KOPT-K1 (cell line): Measurements from ENCODE around the gene MAN2C1.

Source experiments
- H3K27ac ChIP-seq: fragments of 200-600 bp; sonication (generic); 2 replicates; pipeline ENCODE4 v1.5.1; 2016; ENCODE audit warnings: antibody characterized with exemption, mild to moderate bottlenecking, low read depth, low read length; ENCODE audit not compliant: poor library complexity, severe bottlenecking
- H3K36me3 ChIP-seq: fragments of 200-600 bp; sonication (generic); 2 replicates; pipeline ENCODE4 v1.5.1; 2017; ENCODE audit warnings: antibody characterized with exemption, mild to moderate bottlenecking, low read length, moderate library complexity; ENCODE audit not compliant: insufficient read depth
- H3K9me3 ChIP-seq: fragments of 200-600 bp; sonication (generic); 2 replicates; pipeline ENCODE4 v1.5.1; 2017; ENCODE audit warnings: antibody characterized with exemption, low read length, mild to moderate bottlenecking; ENCODE audit not compliant: insufficient read depth, poor library complexity, severe bottlenecking

Gene MAN2C1

GRCh38 chr15:75367006-75367405 is 1.4 kb downstream of the MAN2C1 start:
- Histone ChIP-seq H3K36me3 (peaks cover 71% of the 10 kb centered on the region), H3K9me3 (no peaks in the 10 kb centered on the region), H3K27ac (no peak overlapping the region)

GRCh38 chr15:75366163-75366562 is 2.2 kb downstream of the MAN2C1 start:
- Histone ChIP-seq H3K36me3 (peaks cover 70% of the 10 kb centered on the region), H3K9me3 (no peaks in the 10 kb centered on the region), H3K27ac (no peak overlapping the region)

DNA sequence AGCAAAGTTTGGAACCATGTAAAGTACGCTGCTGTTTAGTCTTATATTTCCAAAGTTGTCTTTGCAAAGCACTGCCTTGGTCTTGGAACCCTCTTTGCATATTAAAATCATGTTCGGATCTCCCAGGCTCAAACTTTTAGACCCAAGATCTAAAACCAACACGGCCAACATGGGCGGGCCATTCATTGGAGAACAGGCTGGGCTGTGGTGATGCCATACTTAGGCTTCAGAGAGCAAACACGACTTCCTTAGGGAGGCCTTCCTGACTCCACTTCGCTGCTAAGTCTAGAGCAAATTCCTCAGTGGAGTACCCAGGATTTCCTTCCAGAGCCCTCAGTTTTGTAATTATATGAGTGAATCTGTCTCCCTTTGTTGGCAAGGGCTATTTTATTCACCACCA is 3.5 kb downstream of the MAN2C1 start:
- H3K27ac ChIP-seq, result no peak overlapping the region
- peaks cover 64% of the 10 kb centered on the region for H3K36me3 ChIP-seq
- H3K9me3 ChIP-seq, result no peaks in the 10 kb centered on the region

DNA sequence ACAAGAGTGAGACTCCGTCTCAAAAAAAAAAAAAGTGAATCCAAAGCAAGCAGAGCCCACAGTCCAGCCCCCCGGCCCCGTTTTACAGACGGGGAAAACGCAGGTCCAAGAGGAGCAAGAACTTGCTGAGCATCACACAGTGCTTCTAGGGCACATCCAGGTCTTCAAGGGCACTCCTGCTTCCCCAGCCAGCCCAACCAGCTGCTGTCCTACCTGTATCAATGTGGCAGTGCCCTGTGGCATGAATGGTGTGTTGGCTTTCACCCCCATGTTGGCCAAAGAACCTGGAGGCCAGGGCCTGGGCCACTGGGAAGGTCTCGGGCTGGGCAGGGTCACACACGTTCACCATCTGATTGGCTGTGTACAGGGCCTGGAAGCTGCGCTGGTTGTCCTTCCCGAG is 4.6 kb downstream of the MAN2C1 start:
- H3K9me3 ChIP-seq, result no peaks in the 10 kb centered on the region
- peaks cover 64% of the 10 kb centered on the region for H3K36me3 ChIP-seq
- no peak overlapping the region for H3K27ac ChIP-seq

GRCh38 chr15:75362642-75363249 is 5.7 kb downstream of the MAN2C1 start:
- Histone ChIP-seq H3K36me3 (peaks cover 73% of the 10 kb centered on the region), H3K27ac (no peak overlapping the region), H3K9me3 (no peaks in the 10 kb centered on the region)

DNA sequence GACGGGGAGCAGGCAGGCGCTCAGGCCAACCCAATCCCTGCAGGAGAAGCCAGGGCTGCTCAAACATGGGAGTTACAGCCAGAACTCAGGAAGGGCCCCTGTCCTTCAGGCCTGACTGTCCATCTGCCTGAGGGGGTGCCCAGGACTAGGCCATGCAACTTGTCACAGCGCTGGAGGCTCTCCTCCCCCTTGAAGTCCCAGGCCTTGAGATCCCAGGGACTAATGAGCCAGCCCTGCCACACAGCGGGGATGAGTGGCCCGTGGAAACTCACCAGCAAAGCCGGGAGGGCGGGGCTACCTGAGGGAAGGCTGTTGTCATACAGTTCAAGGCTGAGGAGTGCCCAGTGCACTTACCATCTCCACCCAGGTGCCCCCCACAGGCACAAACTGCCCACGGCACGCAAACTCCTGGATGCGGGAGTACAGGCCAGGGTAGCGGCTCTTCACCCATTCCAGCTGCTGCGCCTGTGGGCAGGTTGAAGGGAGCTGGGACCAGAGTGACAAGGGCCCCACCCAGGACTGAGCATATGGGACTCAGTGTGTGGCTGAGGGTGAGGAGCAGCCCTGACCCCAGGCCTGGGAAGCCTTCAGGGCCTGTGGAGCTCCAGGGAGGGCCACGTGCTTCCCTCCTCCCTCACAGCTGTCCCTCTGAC is 6.3 kb downstream of the MAN2C1 start:
- Histone ChIP-seq H3K9me3 (no peaks in the 10 kb centered on the region), H3K27ac (no peak overlapping the region), H3K36me3 (peaks cover 69% of the 10 kb centered on the region)

- no peak overlapping the region for H3K27ac ChIP-seq
- H3K36me3 ChIP-seq, result peaks cover 68% of the 10 kb centered on the region
- H3K9me3 ChIP-seq, result no peaks in the 10 kb centered on the region
Measured at GRCh38 chr15:75361361-75361988, 6.9 kb downstream of the MAN2C1 start.

DNA sequence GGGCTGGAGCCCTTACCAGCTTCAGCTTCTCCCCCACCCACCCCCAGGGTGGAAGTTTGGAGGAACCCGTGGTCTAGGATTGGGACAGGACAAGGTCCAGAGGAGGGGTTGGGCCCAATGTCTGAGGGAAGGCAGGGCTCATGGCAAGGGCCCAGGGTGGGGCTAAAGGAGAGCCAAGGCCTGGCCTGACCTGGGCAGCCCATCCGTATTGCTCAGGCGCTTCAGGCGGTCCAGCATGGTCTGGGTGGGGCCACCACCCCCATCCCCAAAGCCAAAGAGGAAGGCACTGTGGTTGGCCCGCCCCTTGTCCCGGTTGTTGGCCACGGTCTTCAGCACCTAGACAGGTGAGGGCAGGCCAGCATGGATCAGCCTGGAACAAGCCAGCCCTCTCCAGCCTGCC is 7.6 kb downstream of the MAN2C1 start:
- Histone ChIP-seq H3K36me3 (peaks cover 64% of the 10 kb centered on the region; the same call in 1 of the 2 replicates), H3K9me3 (no peaks in the 10 kb centered on the region), H3K27ac (no peak overlapping the region)

GRCh38 chr15:75360391-75360790 is 8.0 kb downstream of the MAN2C1 start:
- Histone ChIP-seq H3K36me3 (peaks cover 61% of the 10 kb centered on the region; the same call in 1 of the 2 replicates), H3K27ac (no peak overlapping the region)

DNA sequence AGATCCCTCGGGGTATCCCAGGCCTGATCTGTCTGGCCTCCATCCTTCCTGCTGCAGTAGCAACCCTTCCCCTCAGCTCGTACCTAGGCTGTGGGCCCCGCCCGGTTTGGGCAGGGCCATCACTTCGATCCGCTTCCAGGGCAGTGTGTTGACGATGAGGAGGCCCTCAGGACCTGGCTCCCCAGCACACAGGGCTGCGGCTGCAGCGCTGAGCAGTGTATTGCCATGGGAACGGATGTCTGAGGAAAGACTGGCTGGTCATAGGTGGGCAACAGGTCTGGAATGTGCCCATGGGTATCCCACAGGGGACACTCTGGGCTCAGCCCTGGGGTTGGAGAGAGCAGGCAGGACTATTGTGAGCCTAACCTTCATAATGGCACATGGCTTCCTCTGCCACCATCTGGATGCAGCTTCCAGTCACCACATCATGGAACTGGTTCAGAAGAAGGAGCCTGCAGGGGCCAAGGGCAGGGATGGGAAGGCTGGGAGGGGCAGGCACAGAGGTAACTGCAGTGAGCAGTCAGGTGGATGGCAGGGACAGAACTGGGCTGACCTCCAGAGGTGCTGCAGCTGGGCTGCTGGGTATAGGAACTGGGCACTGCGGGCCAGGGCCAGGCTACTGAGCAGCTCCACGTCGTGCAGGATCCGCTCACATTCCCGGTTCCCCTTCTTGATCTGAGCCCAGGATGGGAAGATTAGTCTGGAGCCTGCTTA is 8.7 kb downstream of the MAN2C1 start:
- Histone ChIP-seq H3K9me3 (no peaks in the 10 kb centered on the region), H3K36me3 (peaks cover 58% of the 10 kb centered on the region; the same call in 1 of the 2 replicates), H3K27ac (no peak overlapping the region)

More at GRCh38 chr15:75360391-75360790, 8.0 kb downstream of the MAN2C1 start:
- no peaks in the 10 kb centered on the region for H3K9me3 ChIP-seq

DNA sequence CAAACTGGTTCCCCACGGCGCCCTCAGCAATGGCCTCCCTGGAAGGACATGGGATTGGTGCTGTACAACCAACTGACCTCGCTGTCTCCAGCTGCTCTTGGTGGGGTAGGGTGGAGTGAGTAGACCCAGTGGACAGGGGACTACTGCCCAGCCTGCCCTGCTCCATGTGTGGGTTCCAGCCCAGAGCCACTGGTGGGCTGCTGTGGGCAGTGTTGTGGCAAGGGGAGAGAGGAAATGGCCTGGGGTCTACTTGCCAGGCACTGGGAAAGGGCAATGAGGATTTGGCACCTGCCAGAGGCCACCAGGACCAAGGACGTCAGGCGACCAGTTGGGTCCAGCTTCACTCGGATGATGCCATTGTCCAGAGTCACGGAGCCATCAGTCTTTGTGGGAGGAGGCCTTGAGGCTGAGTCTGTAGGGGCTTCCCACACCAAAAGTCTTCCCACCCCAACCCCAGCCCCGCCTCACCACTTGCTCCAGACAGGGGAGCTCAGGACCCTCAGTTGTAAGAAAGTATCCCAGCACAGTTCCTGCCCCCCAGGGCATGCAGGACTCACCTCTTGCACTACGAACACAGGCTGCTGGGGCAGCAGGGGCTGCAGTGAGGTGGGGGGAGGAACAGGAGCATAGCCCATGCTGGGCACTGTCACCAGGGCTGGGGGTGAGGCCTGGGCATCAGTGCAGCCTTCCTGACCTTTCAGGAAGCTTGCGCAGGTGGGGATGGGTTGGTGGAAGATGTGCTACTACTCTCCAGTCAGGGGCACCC is 9.5 kb downstream of the MAN2C1 start:
- peaks cover 51% of the 10 kb centered on the region; the same call in 1 of the 2 replicates for H3K36me3 ChIP-seq
- H3K9me3 ChIP-seq, result no peaks in the 10 kb centered on the region
- H3K27ac ChIP-seq, result no peak overlapping the region

DNA sequence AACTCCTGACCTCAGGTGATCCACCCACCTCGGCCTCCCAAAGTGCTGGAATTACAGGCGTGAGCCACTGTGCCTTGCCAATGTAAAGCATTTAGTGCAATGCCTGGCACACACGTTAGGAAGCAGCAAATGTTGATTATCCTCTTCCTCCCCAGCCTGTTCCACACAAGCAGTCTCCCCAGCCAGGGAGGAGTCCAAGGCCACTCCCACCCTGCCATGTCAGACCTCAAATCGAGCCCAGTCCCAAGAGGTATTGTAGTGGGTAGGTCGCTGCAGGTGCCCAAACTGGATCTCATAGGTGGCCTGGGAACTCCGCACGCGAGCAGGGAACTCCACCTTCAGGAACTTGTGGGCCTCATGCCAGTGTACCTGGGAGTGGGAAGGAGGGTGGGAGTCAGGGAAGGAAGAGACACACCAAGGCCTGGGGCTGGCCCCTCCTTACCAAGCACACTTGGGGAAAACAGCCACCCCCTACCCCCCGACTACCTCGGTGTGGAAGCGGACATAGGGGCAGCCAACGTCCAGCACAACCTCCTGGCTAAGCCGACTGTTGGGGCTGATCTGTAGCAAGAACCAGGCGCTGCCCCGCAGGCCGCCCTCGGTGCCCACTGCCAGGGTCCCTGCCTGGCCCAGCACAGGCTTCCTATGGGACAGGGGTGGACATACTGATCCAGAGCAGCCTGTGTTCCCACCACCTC is 10.3 kb downstream of the MAN2C1 start:
- H3K9me3 ChIP-seq, result no peaks in the 10 kb centered on the region
- H3K27ac ChIP-seq, result no peak overlapping the region
- H3K36me3 ChIP-seq, result peaks cover 50% of the 10 kb centered on the region; the same call in 1 of the 2 replicates

- H3K27ac ChIP-seq, result no peak overlapping the region
- peaks cover 40% of the 10 kb centered on the region; the same call in 1 of the 2 replicates for H3K36me3 ChIP-seq
- no peaks in the 10 kb centered on the region for H3K9me3 ChIP-seq
Measured at GRCh38 chr15:75356517-75356916, 11.9 kb downstream of the MAN2C1 start.

DNA sequence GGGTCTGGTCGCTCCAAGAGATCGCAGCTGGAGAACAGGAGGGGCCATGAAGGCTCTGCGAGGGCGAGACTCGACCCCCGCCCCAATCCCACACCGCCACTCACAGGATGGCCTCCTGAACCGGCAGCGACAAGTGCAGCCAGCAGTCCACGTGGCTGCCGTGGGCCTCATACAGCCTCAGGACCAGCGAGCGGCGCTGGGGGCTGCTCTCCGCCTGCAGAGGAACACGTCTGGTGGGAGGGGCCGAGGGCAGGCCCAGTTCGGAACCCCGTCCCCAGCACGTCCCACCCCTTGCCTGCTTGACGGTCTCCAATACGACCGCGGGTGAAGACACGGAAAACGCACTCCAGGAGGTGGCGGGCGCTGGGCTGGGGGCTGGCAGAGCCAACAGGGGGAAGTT is 12.4 kb downstream of the MAN2C1 start:
- H3K36me3 ChIP-seq, result peaks cover 35% of the 10 kb centered on the region; the same call in 1 of the 2 replicates
- H3K27ac ChIP-seq, result no peak overlapping the region
- H3K9me3 ChIP-seq, result no peaks in the 10 kb centered on the region
